Activated CD8-positive, alpha-beta memory T cell treated with anti-CD3 and anti-CD28 coated beads, Interleukin-2, amount 10 ng/mL, durations not matched to agents 7 days and 5 days (primary cell): ENCODE measurements around the gene CYP3A7. TPM values are rescaled to one million over a fixed set of nuclear protein-coding genes. Genes with fewer than 3 reads are reported as not detected.
"Not testable (repeated sequence)": the region's sequence is repeated elsewhere in the genome, so short reads cannot be mapped to it uniquely, and the experiment has no call there.

Experiments used
- ATAC-seq: fragments of 150-1000 bp; cut with Tn5 transposase; one replicate; pipeline ENCODE4 v1.10.0; 2021; ENCODE audit warnings: moderate library complexity
- CTCF ChIA-PET: fragments of 350-600 bp; sonication (Branson Sonifier 250); formaldehyde crosslinking; loops from one replicate; lab custom pipeline; 2021; ENCODE audit warnings: antibody characterized with exemption; lab: Charles Lee
- DNase-seq: peaks from one replicate; pipeline ENCODE4 v3.0.0-alpha.2; 2020
- H3K27ac Mint-ChIP-seq: one replicate; pipeline ENCODE4 v1.8.0; 2021; ENCODE audit warnings: mild to moderate bottlenecking, mixed read lengths
- H3K27me3 Mint-ChIP-seq: one replicate; pipeline ENCODE4 v1.8.0; 2021; ENCODE audit warnings: mixed read lengths
- H3K36me3 Mint-ChIP-seq: one replicate; pipeline ENCODE4 v1.8.0; 2021; ENCODE audit warnings: mild to moderate bottlenecking, mixed read lengths
- H3K4me1 Mint-ChIP-seq: one replicate; pipeline ENCODE4 v1.8.0; 2021; ENCODE audit warnings: mixed read lengths
- H3K4me3 Mint-ChIP-seq: one replicate; pipeline ENCODE4 v1.8.0; 2021; ENCODE audit warnings: mild to moderate bottlenecking, moderate library complexity, mixed read lengths
- H3K9me3 Mint-ChIP-seq: one replicate; pipeline ENCODE4 v1.8.0; 2022; ENCODE audit warnings: low read depth, mixed read lengths
- total RNA-seq, 2 experiments: library from RNA; stranded (reverse); gene quantifications; one replicate each; pipeline ENCODE4 v1.2.3, GENCODE V29; 2021

CYP3A7 gene
- total RNA-seq, 2 experiments from 2014 or later: not detected

DNA sequence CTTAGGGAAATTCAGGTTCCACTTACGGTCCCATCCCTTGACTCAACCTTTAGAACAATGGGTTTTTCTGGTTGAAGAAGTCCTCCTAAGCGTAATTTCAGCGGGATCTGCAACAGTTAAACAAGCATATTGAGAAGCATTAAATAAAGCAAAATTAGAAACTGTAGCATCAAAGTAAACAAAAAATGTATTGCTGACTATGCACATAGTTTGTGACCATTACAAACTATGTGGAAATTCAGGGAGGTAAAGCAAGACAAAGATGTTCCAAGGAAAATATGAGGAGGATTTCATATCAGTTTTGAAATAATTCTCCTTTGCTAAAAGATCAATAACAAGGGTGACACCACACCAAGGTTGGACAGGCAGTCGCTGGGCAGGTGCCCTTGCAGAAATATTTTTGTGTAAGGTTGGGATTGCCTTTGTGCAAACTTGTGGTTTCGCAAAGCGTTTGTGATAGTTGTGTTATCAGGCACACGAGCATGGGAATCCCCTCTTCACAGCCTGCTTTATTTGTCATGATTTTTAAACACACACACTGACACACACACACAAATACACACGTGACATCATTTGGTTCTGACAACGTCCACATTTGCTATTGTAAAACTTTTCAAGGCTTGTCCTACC lies 49.8 kb downstream of the CYP3A7 start:
- Mint-ChIP-seq H3K4me3 (no peak overlapping the region), H3K9me3 (peaks cover 5% of the 10 kb centered on the region), H3K27me3 (peaks cover 12% of the 10 kb centered on the region), H3K4me1 (no peaks in the 10 kb centered on the region), H3K27ac (no peak overlapping the region), H3K36me3 (no peaks in the 10 kb centered on the region)
- DNase-seq (no peak), ATAC-seq (no peak)
- CTCF ChIA-PET: no interaction called here

- Mint-ChIP-seq H3K4me3 (no peak within 1 kb of the TSS), H3K27ac (no peak within 1 kb of the TSS), H3K9me3 (peaks cover 2% of the 10 kb centered on the region), H3K27me3 (no peaks in the 10 kb centered on the region), H3K4me1 (peaks cover 6% of the 10 kb centered on the region), H3K36me3 (no peaks in the 10 kb centered on the region)
- CTCF ChIA-PET: no interaction called here
- ATAC-seq (no peak), DNase-seq (no peak)
Measured at GRCh38 chr7:99679400-99680191, 55.4 kb downstream of the CYP3A7 start, which contains the start of gene CYP3A5. CYP3A5 (minus strand) TSS chr7:99679996; CDS start chr7:99679896, 100 bp downstream.

GRCh38 chr7:99679032-99679399 lies 56.0 kb downstream of the CYP3A7 start:
- Mint-ChIP-seq H3K4me1 (peaks cover 6% of the 10 kb centered on the region), H3K27me3 (no peaks in the 10 kb centered on the region), H3K27ac (no peak overlapping the region), H3K36me3 (no peaks in the 10 kb centered on the region), H3K9me3 (peaks cover 2% of the 10 kb centered on the region), H3K4me3 (no peak overlapping the region)
- DNase-seq (no peak), ATAC-seq (no peak)
- CTCF ChIA-PET: no interaction called here

DNA sequence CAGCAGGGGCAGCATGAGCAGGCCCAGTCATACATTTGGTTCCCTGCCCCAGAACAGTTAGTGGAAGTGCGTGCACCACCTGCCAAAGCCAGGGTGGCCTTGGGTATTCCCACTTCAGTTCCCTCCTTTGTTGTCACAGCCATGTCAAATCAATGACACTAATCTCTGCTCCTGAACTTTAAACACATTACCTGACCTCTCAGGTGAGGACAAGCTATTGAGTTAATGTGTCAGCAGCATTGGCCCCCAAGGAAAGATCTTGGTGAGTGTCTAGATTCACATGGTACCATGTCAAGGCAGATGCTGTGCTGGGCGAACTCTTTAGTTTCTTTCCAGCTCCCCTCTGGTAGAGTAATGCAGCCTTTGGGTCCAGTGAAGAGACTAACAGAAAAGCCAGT lies 57.3 kb downstream of the CYP3A7 start:
- Mint-ChIP-seq H3K4me1 (peaks cover 6% of the 10 kb centered on the region), H3K36me3 (no peaks in the 10 kb centered on the region), H3K9me3 (no peaks in the 10 kb centered on the region), H3K4me3 (no peak overlapping the region), H3K27me3 (no peaks in the 10 kb centered on the region), H3K27ac (no peak overlapping the region)
- DNase-seq (no peak), ATAC-seq (no peak)
- CTCF ChIA-PET: no interaction called here

- Mint-ChIP-seq H3K4me3 (no peak overlapping the region), H3K9me3 (no peaks in the 10 kb centered on the region), H3K27me3 (no peaks in the 10 kb centered on the region), H3K27ac (no peak overlapping the region), H3K4me1 (peaks cover 6% of the 10 kb centered on the region), H3K36me3 (no peaks in the 10 kb centered on the region)
- CTCF ChIA-PET: no interaction called here
- no peak for ATAC-seq
- DNase-seq: no peak
Measured at GRCh38 chr7:99677013-99677647, 57.9 kb downstream of the CYP3A7 start.

GRCh38 chr7:99674995-99675742 lies 59.8 kb downstream of the CYP3A7 start:
- H3K27ac Mint-ChIP-seq: no peak overlapping the region
- no peaks in the 10 kb centered on the region for H3K27me3 Mint-ChIP-seq
- H3K4me3 Mint-ChIP-seq: no peak overlapping the region
- ATAC-seq (no peak), DNase-seq (no peak)
- H3K36me3 Mint-ChIP-seq: peaks cover 1% of the 10 kb centered on the region
- H3K9me3 Mint-ChIP-seq: no peaks in the 10 kb centered on the region
- CTCF ChIA-PET: interaction anchor here (1.2 kb wide), 1 partner anchor 51 kb away, joined by 3 read pairs; no protein-coding TSS in a partner anchor
- peaks cover 6% of the 10 kb centered on the region for H3K4me1 Mint-ChIP-seq

- peaks cover 3% of the 10 kb centered on the region for H3K36me3 Mint-ChIP-seq
- no peak overlapping the region for H3K4me3 Mint-ChIP-seq
- H3K27me3 Mint-ChIP-seq: no peaks in the 10 kb centered on the region
- H3K4me1 Mint-ChIP-seq: peaks cover 6% of the 10 kb centered on the region
- DNase-seq (no peak), ATAC-seq (no peak)
- CTCF ChIA-PET: no interaction called here
- H3K9me3 Mint-ChIP-seq: no peaks in the 10 kb centered on the region
- H3K27ac Mint-ChIP-seq: no peak overlapping the region
Measured at GRCh38 chr7:99672573-99672972, 62.4 kb downstream of the CYP3A7 start.

GRCh38 chr7:99669782-99670181 lies 65.2 kb downstream of the CYP3A7 start:
- CTCF ChIA-PET: no interaction called here
- Mint-ChIP-seq H3K4me3 (no peak overlapping the region), H3K27me3 (no peaks in the 10 kb centered on the region), H3K9me3 (no peaks in the 10 kb centered on the region), H3K36me3 (peaks cover 5% of the 10 kb centered on the region), H3K4me1 (peaks cover 2% of the 10 kb centered on the region), H3K27ac (no peak overlapping the region)
- no peak for DNase-seq
- ATAC-seq: no peak

GRCh38 chr7:99668541-99668940 lies 66.5 kb downstream of the CYP3A7 start:
- no peaks in the 10 kb centered on the region for H3K9me3 Mint-ChIP-seq
- H3K36me3 Mint-ChIP-seq: peaks cover 13% of the 10 kb centered on the region
- CTCF ChIA-PET: no interaction called here
- H3K4me1 Mint-ChIP-seq: no peaks in the 10 kb centered on the region
- no peak for ATAC-seq
- no peak overlapping the region for H3K4me3 Mint-ChIP-seq
- DNase-seq: no peak
- H3K27ac Mint-ChIP-seq: no peak overlapping the region
- H3K27me3 Mint-ChIP-seq: no peaks in the 10 kb centered on the region

- DNase-seq: no peak
- no peaks in the 10 kb centered on the region for H3K4me1 Mint-ChIP-seq
- H3K36me3 Mint-ChIP-seq: peaks cover 19% of the 10 kb centered on the region
- H3K27ac Mint-ChIP-seq: no peak overlapping the region
- no peak for ATAC-seq
- CTCF ChIA-PET: no interaction called here
- H3K4me3 Mint-ChIP-seq: no peak overlapping the region
- no peaks in the 10 kb centered on the region for H3K27me3 Mint-ChIP-seq
- no peaks in the 10 kb centered on the region for H3K9me3 Mint-ChIP-seq
Measured at GRCh38 chr7:99667179-99667578, 67.8 kb downstream of the CYP3A7 start.

DNA sequence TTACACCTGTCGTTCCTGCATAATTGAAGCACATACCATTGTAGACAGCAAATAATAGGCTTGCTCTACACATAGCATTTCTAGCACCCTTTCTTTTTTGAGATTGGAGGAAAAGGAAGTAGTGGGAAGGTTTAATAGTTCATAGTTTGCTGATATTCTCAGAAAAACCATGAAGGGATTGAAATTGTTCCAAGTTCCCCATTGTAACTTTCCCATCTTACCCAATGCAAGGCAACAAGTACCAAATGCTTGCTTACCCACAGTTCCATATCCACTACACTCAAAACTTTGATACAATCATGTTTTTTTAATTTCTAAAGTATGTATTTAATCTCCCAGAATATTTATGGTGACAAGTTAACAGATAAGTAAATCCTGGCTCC lies 69.0 kb downstream of the CYP3A7 start:
- Mint-ChIP-seq H3K36me3 (peaks cover 23% of the 10 kb centered on the region), H3K9me3 (no peaks in the 10 kb centered on the region), H3K4me1 (no peaks in the 10 kb centered on the region), H3K27me3 (no peaks in the 10 kb centered on the region), H3K27ac (no peak overlapping the region), H3K4me3 (no peak overlapping the region)
- ATAC-seq (no peak), DNase-seq (no peak)
- CTCF ChIA-PET: no interaction called here

DNA sequence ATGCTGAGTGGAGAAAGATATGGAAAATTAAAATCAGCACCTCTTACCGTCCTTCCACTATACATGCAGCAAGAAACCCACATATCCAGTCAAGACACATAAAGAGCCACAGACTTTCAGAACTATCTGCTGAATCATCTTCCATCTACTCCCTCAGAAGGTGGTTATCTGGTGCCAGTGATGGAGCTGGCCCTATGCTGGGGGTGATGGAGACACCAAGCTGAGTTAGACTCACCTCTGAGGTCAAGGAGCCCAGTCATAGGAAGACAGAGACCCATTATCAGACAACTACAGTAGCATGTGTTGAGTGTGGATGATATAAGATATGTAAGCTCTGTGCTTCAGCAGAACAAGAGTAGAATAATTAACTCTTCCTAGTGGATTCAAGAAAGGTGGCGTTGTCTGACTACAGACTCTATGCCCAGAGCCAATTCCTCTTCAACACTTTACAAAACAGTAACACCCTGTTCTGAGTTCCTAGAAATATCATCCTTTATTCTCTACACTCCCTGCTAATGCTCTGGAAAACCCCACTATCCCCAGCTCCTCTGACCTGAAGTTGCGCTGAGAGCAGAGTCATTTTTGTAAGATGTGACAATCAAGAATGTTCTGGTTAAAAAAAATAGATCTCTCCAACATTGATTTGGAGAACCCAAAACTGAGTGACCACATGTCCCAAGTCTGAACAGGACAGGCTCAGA lies 69.5 kb downstream of the CYP3A7 start:
- H3K4me3 Mint-ChIP-seq: no peak overlapping the region
- no peaks in the 10 kb centered on the region for H3K27me3 Mint-ChIP-seq
- ATAC-seq (no peak), DNase-seq (no peak)
- H3K27ac Mint-ChIP-seq: no peak overlapping the region
- H3K36me3 Mint-ChIP-seq: peaks cover 24% of the 10 kb centered on the region
- H3K9me3 Mint-ChIP-seq: no peaks in the 10 kb centered on the region
- no peaks in the 10 kb centered on the region for H3K4me1 Mint-ChIP-seq
- CTCF ChIA-PET: no interaction called here

DNA sequence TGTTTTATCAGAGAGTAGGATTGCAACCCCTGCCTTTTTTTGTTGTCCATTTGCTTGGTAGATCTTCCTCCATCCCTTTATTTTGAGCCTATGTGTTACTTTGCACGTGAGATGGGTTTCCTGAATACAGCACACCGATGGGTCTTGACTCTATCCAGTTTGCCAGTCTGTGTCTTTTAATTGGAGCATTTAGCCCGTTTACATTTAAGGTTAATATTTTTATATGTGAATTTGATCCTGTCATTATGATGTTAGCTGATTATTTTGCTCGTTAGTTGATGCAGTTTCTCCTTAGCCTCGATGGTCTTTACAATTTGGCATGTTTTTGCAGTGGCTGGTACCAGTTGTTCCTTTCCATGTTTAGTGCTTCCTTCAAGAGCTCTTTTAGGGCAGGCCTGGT lies 77.1 kb downstream of the CYP3A7 start:
- H3K4me1 Mint-ChIP-seq, ATAC-seq, H3K4me3 Mint-ChIP-seq, H3K9me3 Mint-ChIP-seq, DNase-seq, H3K27me3 Mint-ChIP-seq, H3K27ac Mint-ChIP-seq, CTCF ChIA-PET: not testable (repeated sequence)
- H3K36me3 Mint-ChIP-seq: peaks cover 35% of the 10 kb centered on the region
